Thyroid gland (tissue), 4 donors: Measurements from ENCODE around the gene CLIP4. TPM values are rescaled to one million over a fixed set of nuclear protein-coding genes. Genes with fewer than 3 reads are reported as not detected.
"Not testable (repeated sequence)": the region's sequence is repeated elsewhere in the genome, so short reads cannot be mapped to it uniquely, and the experiment has no call there.

Source experiments
- DNase-seq, 2 donors: peaks; one replicate each; pipeline ENCODE4 v3.0.0-alpha.2; 2019
- H3K27ac ChIP-seq, 3 donors: fragments of 200-600 bp; sonication (generic); 1 replicate in 2 of 3; 2 replicates in 1 of 3; pipeline ENCODE4 v1.5.1; 2016 to 2019; ENCODE audit warnings: mild to moderate bottlenecking in 1 of 3, moderate library complexity in 1 of 3
- H3K27me3 ChIP-seq: fragments of 200-600 bp; sonication (generic); one replicate; pipeline ENCODE4 v1.5.1; 2019
- H3K36me3 ChIP-seq, 2 donors: fragments of 200-600 bp; sonication (generic); one replicate each; pipeline ENCODE4 v1.5.1; 2016 to 2019
- H3K4me1 ChIP-seq, 2 donors: fragments of 200-600 bp; sonication (generic); one replicate each; pipeline ENCODE4 v1.5.1; 2017 to 2019
- H3K4me3 ChIP-seq, 3 donors: fragments of 200-600 bp; sonication (generic); replicated peaks in 1 of 3; 1 replicate in 2 of 3; 2 replicates in 1 of 3; pipeline ENCODE4 v1.5.1; 2016; ENCODE audit warnings: mild to moderate bottlenecking in 1 of 3
- H3K9me3 ChIP-seq: fragments of 200-600 bp; sonication (generic); one replicate; pipeline ENCODE4 v1.5.1; 2017
- CTCF ChIP-seq, 6 experiments: fragments of 200-600 bp in 3 of 6; fragments of 450-650 bp in 3 of 6; sonication (generic) in 3 of 6; IDR thresholded peaks; one replicate each; pipeline ENCODE4 v1.5.1; 2016 to 2019; ENCODE audit warnings: antibody characterized with exemption in 6 of 6, mild to moderate bottlenecking in 2 of 6, inconsistent platforms in 1 of 6, moderate library complexity in 1 of 6
- POLR2A ChIP-seq, 2 donors: fragments of 450-650 bp; IDR thresholded peaks; one replicate each; pipeline ENCODE4 v1.6.1; 2017; ENCODE audit warnings: antibody characterized with exemption in 2 of 2, mild to moderate bottlenecking in 2 of 2, moderate library complexity in 1 of 2
- WGBS, 2 donors: methylation state at CpG; one replicate each; pipeline ENCODE4 v1.1.5; 2017; 5-methylcytosine and 5-hydroxymethylcytosine counted together
- intact Hi-C: fragments of 100-400 bp; cut with DNase I; formaldehyde crosslinking; loops from one replicate; pipeline ENCODE4 v1.15.1; 2023
- total RNA-seq, 4 donors: library from RNA; depleted of rRNA; stranded (reverse); fragments of >200 nt; gene quantifications; one replicate each; pipeline ENCODE4 v1.2.3, GENCODE V29; 2016

CLIP4 gene
- total RNA-seq, 4 donors from 2014 or later, result 148 to 398 (median 222) TPM

- intact Hi-C loops, result no loop called here
- H3K27ac ChIP-seq, result no peak overlapping the region
- TF ChIP-seq POLR2A (IDR thresholded peaks at IDR 0.05) (no peak), CTCF (IDR thresholded peaks at IDR 0.05) (no peak)
- no peaks in the 10 kb centered on the region for H3K9me3 ChIP-seq
- H3K36me3 ChIP-seq, result no peaks in the 10 kb centered on the region
- H3K4me1 ChIP-seq, result no peaks in the 10 kb centered on the region
- no peak for DNase-seq
- H3K4me3 ChIP-seq, result no peak overlapping the region
- WGBS, 2 donors, result 71 to 74% methylated on average over 5 of the region's 5 CpGs
- no peaks in the 10 kb centered on the region for H3K27me3 ChIP-seq
Observed at GRCh38 chr2:29082804-29083495, 32.3 kb upstream of the CLIP4 start.

DNA sequence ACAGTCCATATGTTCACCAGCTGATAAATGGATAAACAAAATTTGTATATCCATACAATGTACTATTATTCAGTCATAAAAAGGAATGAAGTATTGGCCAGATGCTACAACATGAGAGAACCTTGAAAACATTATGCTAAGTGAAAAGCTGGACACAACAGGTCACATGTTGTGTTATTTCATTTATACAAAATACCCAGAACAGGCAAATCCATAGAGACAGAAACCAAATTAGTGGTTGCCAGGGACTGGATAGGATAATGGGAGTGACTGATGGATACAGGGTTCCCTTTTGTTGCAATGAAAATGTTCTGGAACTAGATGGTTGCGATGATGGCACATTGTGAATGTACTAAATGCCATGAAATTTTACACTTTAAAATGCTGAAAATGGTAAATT lies 30.7 kb upstream of the CLIP4 start:
- WGBS, 2 donors, result 98% methylated on average over 1 of the region's 1 CpG

DNA sequence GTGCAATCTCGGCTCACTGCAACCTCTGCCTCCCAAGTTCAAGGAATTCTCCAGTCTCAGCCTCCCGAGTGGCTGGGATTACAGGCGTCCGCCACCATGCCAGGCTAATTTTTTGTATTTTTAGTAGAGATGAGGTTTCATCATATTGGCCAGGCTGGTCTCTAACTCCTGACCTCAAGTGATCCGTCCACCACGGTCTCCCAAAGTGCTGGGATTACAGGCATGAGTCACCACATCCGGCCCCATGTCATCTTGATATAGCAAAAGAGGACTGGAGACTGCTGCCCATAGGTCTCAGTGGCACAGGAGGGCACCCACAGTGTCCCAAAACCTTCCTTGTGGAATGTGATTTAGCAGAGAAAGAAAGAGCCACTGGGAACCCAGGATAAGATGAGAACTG lies 24.9 kb upstream of the CLIP4 start:
- intact Hi-C loops, H3K9me3 ChIP-seq, H3K27me3 ChIP-seq, DNase-seq, H3K4me3 ChIP-seq, H3K4me1 ChIP-seq, H3K36me3 ChIP-seq, H3K27ac ChIP-seq: not testable (repeated sequence)
- WGBS, 2 donors, result 92 to 95% methylated on average over 7 of the region's 7 CpGs

More for the DNA sequence above, 30.7 kb upstream of the CLIP4 start:
- no peaks in the 10 kb centered on the region for H3K27me3 ChIP-seq
- no peaks in the 10 kb centered on the region for H3K36me3 ChIP-seq
- no peak for TF ChIP-seq CTCF (IDR thresholded peaks at IDR 0.05)
- no peak for TF ChIP-seq POLR2A (IDR thresholded peaks at IDR 0.05)
- no peaks in the 10 kb centered on the region for H3K9me3 ChIP-seq
- intact Hi-C loops, result no loop called here
- DNase-seq, result no peak
- no peak overlapping the region for H3K4me3 ChIP-seq
- H3K4me1 ChIP-seq, result no peaks in the 10 kb centered on the region
- H3K27ac ChIP-seq, result no peak overlapping the region

GRCh38 chr2:29096969-29097368 lies 18.2 kb upstream of the CLIP4 start:
- H3K4me1 ChIP-seq, result no peaks in the 10 kb centered on the region
- no peak for DNase-seq
- H3K9me3 ChIP-seq, result no peaks in the 10 kb centered on the region
- whole genome bisulfite sequencing, 2 donors, result 72 to 75% methylated on average over 8 of the region's 8 CpGs
- no peak overlapping the region for H3K27ac ChIP-seq
- intact Hi-C loops, result no loop called here
- H3K36me3 ChIP-seq, result no peaks in the 10 kb centered on the region
- TF ChIP-seq CTCF (IDR thresholded peaks at IDR 0.05) (no peak), POLR2A (IDR thresholded peaks at IDR 0.05) (no peak)
- H3K27me3 ChIP-seq, result no peaks in the 10 kb centered on the region
- no peak overlapping the region for H3K4me3 ChIP-seq

GRCh38 chr2:29097569-29097968 lies 17.6 kb upstream of the CLIP4 start:
- TF ChIP-seq POLR2A (IDR thresholded peaks at IDR 0.05) (no peak), CTCF (IDR thresholded peaks at IDR 0.05) (no peak)

More at GRCh38 chr2:29097569-29097968, 17.6 kb upstream of the CLIP4 start:
- Histone ChIP-seq H3K9me3 (no peaks in the 10 kb centered on the region), H3K27ac (no peak overlapping the region), H3K4me1 (no peaks in the 10 kb centered on the region), H3K4me3 (no peak overlapping the region), H3K36me3 (no peaks in the 10 kb centered on the region), H3K27me3 (no peaks in the 10 kb centered on the region)
- no peak for DNase-seq
- WGBS, 2 donors, result 76 to 89% methylated on average over 6 of the region's 6 CpGs
- intact Hi-C loops, result no loop called here
